ENCODE data around the gene CES5A.
"Not testable (repeated sequence)": the region's sequence is repeated elsewhere in the genome, so short reads cannot be mapped to it uniquely, and the experiment has no call there.

Gene CES5A

GRCh38 chr16:55873122-55873521 lies 2.1 kb downstream of the CES5A start:
- no peak for DNase-seq

- no peak for DNase-seq
Measured at GRCh38 chr16:55872130-55872529, 3.0 kb downstream of the CES5A start.

- DNase-seq: no peak
Measured at GRCh38 chr16:55871411-55872038, 3.6 kb downstream of the CES5A start.

GRCh38 chr16:55868980-55869379 lies 6.2 kb downstream of the CES5A start:
- no peak for DNase-seq

GRCh38 chr16:55868137-55868536 lies 7.0 kb downstream of the CES5A start:
- DNase-seq: no peak

- no peak for DNase-seq
Measured at GRCh38 chr16:55861288-55861687, 13.9 kb downstream of the CES5A start.

- not testable (repeated sequence) for DNase-seq
Measured at GRCh38 chr16:55857650-55858049, 17.5 kb downstream of the CES5A start.

- no peak for DNase-seq
Measured at GRCh38 chr16:55856950-55857349, 18.2 kb downstream of the CES5A start.

- DNase-seq: no peak
Measured at GRCh38 chr16:55853114-55853513, 22.1 kb downstream of the CES5A start.

- no peak for DNase-seq
Measured at GRCh38 chr16:55849536-55849935, 25.6 kb downstream of the CES5A start.

- no peak for DNase-seq
Measured at GRCh38 chr16:55846598-55847346, 28.4 kb downstream of the CES5A start.

- DNase-seq: no peak
Measured at GRCh38 chr16:55843105-55843395, 32.1 kb downstream of the CES5A start.

- no peak for DNase-seq
Measured at GRCh38 chr16:55842369-55843104, 32.6 kb downstream of the CES5A start.

- no peak for DNase-seq
Measured at GRCh38 chr16:55839115-55839514, 36.1 kb downstream of the CES5A start.

- DNase-seq: no peak
Measured at GRCh38 chr16:55836158-55836611, 39.0 kb downstream of the CES5A start.

- no peak for DNase-seq
Measured at GRCh38 chr16:55835581-55835980, 39.6 kb downstream of the CES5A start.

- DNase-seq: not testable (repeated sequence)
Measured at GRCh38 chr16:55835173-55835572, 40.0 kb downstream of the CES5A start.

GRCh38 chr16:55834049-55834448 lies 41.1 kb downstream of the CES5A start:
- no peak for DNase-seq

GRCh38 chr16:55832773-55833691 lies 42.1 kb downstream of the CES5A start, which contains the start of gene CES1:
TSS of gene CES1 (minus strand) at chr16:55833096. CDS start at chr16:55833055, 41 bp downstream.
- DNase-seq: no peak

- DNase-seq: no peak
Measured at GRCh38 chr16:55832425-55832772, 42.8 kb downstream of the CES5A start.

GRCh38 chr16:55830658-55831294 lies 44.4 kb downstream of the CES5A start:
- DNase-seq: no peak

GRCh38 chr16:55829232-55829631 lies 45.9 kb downstream of the CES5A start:
- DNase-seq: not testable (repeated sequence)

All from activated T-cell treated with anti-CD3 and anti-CD28 coated beads, Interleukin-2, amount 50 U/mL, for 1 hour (primary cell).